PFSK-1 (cell line): ENCODE data around the gene TTC3.

Source experiments
- FOXP2 ChIP-seq: optimal IDR thresholded peaks from 2 replicates; pipeline ENCODE3; 2011; ENCODE audit warnings: borderline replicate concordance, control low read depth, inconsistent platforms; ENCODE audit not compliant: insufficient read depth; ENCODE audit errors: extremely low read length, extremely low read depth
- POLR2AphosphoS5 ChIP-seq: IDR thresholded peaks from 2 replicates; pipeline ENCODE4 v1.6.1; 2012; ENCODE audit warnings: low read depth, mild to moderate bottlenecking, control low read depth, low read length, moderate library complexity
- SIN3A ChIP-seq: IDR thresholded peaks from 2 replicates; pipeline ENCODE4 v1.6.1; 2012; ENCODE audit warnings: mild to moderate bottlenecking, low read length, moderate library complexity, borderline replicate concordance; ENCODE audit not compliant: insufficient read depth
- TAF1 ChIP-seq: IDR thresholded peaks from 2 replicates; pipeline ENCODE4 v1.6.1; 2012; ENCODE audit warnings: low read length, control low read depth, borderline replicate concordance; ENCODE audit not compliant: insufficient read depth
- TF ChIP-seq, protein P1 (sequence below), 2 experiments: IDR thresholded peaks; 2 replicates each; pipeline versions ENCODE4 v1.6.1 to v1.8.0; 2011 to 2012; ENCODE audit warnings: low read depth in 2 of 2, low read length in 2 of 2, control low read depth in 1 of 2, inconsistent platforms in 1 of 2, mild to moderate bottlenecking in 1 of 2, moderate library complexity in 1 of 2; ENCODE audit not compliant: insufficient read depth in 1 of 2

The TTC3 gene

DNA sequence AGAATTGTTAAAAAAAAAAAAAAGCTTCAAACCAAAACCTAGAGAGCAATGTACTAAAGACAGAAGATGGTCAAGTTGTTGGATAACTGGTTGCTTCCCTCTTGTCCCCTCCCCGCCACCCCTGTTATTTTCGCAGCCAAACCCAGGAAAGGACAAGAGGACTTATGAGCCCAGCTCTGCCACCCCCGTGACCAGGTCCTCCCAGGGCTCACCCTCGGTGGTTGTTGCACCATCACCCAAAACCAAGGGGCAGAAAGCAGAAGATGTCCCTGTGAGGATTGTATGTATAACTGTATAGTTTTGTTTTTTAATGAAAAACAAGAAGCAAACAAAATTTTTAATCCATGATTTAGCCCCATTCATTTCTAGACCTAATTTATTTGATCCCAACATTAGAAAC is 124.7 kb downstream of the TTC3 start:
- TF ChIP-seq SIN3A, result no peak
- TF ChIP-seq TAF1, result no peak
- TF ChIP-seq, protein P1, sequence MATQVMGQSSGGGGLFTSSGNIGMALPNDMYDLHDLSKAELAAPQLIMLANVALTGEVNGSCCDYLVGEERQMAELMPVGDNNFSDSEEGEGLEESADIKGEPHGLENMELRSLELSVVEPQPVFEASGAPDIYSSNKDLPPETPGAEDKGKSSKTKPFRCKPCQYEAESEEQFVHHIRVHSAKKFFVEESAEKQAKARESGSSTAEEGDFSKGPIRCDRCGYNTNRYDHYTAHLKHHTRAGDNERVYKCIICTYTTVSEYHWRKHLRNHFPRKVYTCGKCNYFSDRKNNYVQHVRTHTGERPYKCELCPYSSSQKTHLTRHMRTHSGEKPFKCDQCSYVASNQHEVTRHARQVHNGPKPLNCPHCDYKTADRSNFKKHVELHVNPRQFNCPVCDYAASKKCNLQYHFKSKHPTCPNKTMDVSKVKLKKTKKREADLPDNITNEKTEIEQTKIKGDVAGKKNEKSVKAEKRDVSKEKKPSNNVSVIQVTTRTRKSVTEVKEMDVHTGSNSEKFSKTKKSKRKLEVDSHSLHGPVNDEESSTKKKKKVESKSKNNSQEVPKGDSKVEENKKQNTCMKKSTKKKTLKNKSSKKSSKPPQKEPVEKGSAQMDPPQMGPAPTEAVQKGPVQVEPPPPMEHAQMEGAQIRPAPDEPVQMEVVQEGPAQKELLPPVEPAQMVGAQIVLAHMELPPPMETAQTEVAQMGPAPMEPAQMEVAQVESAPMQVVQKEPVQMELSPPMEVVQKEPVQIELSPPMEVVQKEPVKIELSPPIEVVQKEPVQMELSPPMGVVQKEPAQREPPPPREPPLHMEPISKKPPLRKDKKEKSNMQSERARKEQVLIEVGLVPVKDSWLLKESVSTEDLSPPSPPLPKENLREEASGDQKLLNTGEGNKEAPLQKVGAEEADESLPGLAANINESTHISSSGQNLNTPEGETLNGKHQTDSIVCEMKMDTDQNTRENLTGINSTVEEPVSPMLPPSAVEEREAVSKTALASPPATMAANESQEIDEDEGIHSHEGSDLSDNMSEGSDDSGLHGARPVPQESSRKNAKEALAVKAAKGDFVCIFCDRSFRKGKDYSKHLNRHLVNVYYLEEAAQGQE (IDR thresholded peaks at IDR 0.05; ENCODE audit: insufficient read depth in 1 of 2, low read depth in 2 of 2, low read length in 2 of 2), result no peak
- TF ChIP-seq FOXP2, result no peak
- TF ChIP-seq POLR2AphosphoS5, result no peak

DNA sequence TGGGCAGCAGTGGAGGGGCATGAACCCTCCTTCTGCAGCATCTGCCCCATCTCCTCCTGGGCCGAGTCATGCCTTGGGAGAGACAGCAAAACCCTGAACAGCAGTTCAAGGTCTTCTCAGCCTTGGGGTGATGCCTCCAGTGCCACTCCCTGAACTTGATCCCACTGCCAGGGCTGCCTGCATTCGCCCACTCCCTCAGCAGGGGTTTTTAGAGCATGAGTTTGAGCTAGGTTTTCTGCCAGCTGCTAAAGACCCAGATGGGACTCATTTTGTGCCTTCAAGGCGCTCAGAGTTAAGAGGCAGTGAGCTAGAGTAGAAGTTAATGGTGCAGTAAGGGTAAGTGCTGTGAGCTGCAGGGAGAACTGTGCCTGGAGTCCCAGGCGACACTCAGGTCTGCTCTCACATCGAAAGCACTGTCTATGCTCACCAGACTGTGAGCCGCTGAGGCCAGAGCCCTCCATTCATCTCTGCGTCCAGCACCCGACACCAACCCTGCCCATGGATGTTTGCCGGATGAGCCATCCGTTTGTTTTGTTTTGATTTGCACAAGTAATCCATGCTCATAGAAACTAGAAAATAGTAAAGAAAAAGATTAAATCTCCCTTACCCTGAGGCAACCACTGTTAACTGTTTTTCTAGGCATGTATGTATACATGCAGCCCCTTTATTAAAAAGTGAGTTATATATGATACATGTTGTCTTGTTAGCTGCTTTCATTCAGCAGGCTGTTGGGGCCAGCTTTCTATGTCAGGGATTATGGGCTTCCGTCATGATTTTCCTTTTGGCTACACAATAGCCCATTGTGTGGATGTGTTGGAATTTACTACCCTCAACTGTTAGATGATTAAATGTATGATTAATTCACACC is 126.2 kb downstream of the TTC3 start:
- TF ChIP-seq, protein P1 (IDR thresholded peaks at IDR 0.05; ENCODE audit: insufficient read depth in 1 of 2, low read depth in 2 of 2, low read length in 2 of 2), result no peak
- TF ChIP-seq POLR2AphosphoS5 (no peak), SIN3A (no peak), FOXP2 (no peak), TAF1 (no peak)

- TF ChIP-seq, protein P1 (IDR thresholded peaks at IDR 0.05; ENCODE audit: insufficient read depth in 1 of 2, low read depth in 2 of 2, low read length in 2 of 2), result no peak
- TF ChIP-seq SIN3A (no peak), FOXP2 (no peak), POLR2AphosphoS5 (no peak)
These were observed 127.8 kb downstream of the TTC3 start for GRCh38 chr21:37200641-37201480.

DNA sequence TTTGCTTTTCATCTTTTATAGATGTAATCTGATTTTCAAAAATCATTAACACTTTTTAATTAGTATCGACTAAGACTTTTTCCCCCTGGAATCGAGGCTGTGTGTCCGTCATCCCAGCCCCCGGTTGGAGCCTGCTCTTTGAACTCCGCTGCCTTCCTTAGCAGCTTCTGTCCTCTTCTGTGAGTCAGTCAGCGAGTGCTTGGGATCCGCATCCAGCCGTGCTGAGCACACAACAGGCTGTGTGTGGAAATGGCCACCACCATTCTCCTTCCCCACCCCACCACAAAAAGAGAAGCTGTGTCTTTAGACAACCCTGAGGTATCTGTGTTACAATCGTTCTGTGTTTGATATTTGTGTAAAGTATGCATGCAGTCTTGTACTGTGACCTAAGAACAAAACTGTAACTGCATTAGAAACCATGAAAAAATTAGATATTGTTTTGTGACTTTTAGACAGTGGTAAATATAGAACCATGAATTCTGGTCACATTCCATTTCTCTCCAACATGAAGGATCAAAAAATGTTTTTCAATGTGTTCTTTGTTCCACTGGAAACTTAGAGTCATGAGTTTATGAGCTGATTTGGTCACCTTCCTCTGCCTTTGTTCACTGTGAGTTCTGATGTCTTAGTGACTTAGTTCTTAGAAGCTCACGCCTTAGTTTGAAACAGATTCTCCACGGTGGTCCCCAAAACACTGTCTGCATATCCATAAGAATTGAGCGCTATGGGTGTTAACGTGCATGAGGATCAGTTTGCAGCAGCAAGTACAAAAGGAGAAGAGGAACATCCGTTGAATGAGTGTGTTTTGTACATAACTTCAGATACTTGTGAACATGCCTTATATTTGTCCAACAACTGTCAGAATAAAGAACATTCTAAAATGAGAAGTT is 129.4 kb downstream of the TTC3 start:
- TF ChIP-seq FOXP2 (no peak), POLR2AphosphoS5 (no peak), TAF1 (no peak), SIN3A (no peak)
- TF ChIP-seq, protein P1 (IDR thresholded peaks at IDR 0.05; ENCODE audit: insufficient read depth in 1 of 2, low read depth in 2 of 2, low read length in 2 of 2), result no peak
